Measurements from ENCODE around the gene RGS6.

RGS6 gene

DNA sequence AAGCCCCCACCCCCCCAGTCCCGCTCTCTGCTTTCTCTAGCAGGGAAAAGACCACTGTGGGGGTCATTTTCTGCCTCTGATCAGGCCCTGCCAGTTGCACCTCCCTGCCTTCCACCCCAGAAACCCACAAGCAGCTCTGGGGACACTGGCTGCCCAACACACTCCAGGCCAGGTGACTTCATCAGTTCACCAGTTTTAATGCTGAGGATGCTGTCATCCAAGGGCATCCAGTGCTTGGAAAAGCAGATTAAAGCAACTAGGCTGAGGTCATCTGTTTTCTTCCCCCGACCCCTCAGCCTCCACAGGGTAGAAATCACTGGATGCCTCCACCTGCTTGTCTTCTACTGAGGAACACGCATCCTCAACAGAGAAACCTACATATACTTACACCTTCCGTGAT, 679.3 kb downstream of the RGS6 start:
- no peak overlapping the region for H3K4me3 ChIP-seq (replicated peaks in 1 of 2; ENCODE audit: low read depth in 2 of 2, low read length in 2 of 2)
- TF ChIP-seq, protein P1, sequence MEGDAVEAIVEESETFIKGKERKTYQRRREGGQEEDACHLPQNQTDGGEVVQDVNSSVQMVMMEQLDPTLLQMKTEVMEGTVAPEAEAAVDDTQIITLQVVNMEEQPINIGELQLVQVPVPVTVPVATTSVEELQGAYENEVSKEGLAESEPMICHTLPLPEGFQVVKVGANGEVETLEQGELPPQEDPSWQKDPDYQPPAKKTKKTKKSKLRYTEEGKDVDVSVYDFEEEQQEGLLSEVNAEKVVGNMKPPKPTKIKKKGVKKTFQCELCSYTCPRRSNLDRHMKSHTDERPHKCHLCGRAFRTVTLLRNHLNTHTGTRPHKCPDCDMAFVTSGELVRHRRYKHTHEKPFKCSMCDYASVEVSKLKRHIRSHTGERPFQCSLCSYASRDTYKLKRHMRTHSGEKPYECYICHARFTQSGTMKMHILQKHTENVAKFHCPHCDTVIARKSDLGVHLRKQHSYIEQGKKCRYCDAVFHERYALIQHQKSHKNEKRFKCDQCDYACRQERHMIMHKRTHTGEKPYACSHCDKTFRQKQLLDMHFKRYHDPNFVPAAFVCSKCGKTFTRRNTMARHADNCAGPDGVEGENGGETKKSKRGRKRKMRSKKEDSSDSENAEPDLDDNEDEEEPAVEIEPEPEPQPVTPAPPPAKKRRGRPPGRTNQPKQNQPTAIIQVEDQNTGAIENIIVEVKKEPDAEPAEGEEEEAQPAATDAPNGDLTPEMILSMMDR (IDR thresholded peaks at IDR 0.05; ENCODE audit: low read depth, low read length) = no peak
- no peak for DNase-seq (ENCODE audit: low read depth in 2 of 2)

DNA sequence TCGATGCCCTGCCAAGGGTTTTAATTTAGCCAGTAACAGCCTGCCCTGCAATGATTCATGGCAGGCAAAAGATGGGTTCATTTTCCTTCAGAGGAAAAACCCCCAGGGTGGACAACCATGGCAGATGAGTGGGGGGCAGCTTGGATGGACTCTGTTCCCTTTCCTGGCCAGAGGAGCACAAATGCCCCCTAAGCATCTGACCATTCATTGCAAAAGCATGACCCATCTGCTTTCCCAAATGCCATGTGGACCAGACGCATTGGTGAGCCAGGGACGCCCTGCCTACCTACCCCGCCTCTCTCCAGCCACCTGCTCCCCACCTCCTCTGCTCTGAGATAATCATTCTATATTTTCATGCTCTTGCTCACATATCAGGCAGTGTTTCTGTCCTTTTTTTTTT, 679.8 kb downstream of the RGS6 start:
- no peak overlapping the region for H3K4me3 ChIP-seq (replicated peaks in 1 of 2; ENCODE audit: low read depth in 2 of 2, low read length in 2 of 2)
- TF ChIP-seq, protein P1 (IDR thresholded peaks at IDR 0.05; ENCODE audit: low read depth, low read length) = no peak
- no peak for DNase-seq (ENCODE audit: low read depth in 2 of 2)

DNA sequence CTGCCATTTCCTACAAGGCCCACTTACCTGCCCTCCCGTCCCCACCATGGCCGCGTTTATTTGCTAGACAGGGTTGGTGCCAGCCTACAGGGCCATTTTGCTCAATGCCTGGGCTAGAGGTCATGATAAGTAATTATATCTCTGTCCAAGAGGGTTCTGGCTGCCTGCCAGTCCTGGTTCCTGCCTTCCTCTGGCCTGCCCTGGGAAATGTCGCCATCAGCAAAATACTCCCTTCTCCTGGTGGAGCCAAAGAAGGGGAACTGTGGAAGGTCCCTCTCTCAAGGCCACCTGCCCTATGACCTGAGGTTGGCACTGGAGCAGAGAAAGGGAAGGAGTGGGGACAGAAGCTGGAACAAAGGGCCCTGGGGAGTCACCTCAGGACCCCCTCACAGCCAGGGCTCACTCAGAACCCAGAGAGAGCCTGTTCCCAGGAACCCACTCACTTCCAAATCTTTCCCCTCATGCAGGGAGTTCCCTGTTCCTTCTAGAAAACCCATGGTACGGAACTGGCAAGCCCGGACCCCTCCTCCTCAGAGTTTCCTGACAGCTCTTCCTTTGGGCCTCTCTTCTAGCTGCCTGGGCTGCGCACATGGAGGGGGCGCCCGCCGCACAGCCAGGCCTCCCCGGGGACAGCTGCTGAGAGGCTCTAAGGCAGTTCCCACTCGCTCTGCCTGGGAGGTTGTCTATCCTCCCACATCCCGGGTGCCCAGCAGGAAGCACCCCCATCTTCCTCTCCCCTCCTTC, 681.2 kb downstream of the RGS6 start:
- H3K4me3 ChIP-seq (replicated peaks in 1 of 2; ENCODE audit: low read depth in 2 of 2, low read length in 2 of 2) = no peak overlapping the region
- TF ChIP-seq, protein P1 (IDR thresholded peaks at IDR 0.05; ENCODE audit: low read depth, low read length) = no peak
- DNase-seq (ENCODE audit: low read depth in 2 of 2) = peak; percentile 19 to 57

DNA sequence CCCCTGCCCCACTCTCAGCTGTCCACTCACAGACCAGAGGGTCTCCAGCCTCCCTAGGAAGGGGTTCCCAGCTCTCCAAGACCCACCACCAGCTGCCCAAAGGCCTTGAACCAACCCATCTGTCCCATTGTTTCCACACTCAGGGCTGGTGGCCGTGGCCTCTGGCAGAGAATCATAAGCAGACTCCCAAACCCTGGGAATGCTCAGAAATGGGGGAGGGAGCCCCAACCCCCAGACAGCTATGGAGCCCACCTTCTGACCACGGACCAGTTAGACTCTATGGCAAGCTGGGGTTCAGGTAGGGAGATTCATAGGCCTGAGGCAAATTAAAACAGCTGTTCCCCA, 681.7 kb downstream of the RGS6 start:
- TF ChIP-seq, protein P1 (IDR thresholded peaks at IDR 0.05; ENCODE audit: low read depth, low read length) = no peak
- H3K4me3 ChIP-seq (replicated peaks in 1 of 2; ENCODE audit: low read depth in 2 of 2, low read length in 2 of 2) = no peak overlapping the region
- DNase-seq (ENCODE audit: low read depth in 2 of 2) = no peak

DNA sequence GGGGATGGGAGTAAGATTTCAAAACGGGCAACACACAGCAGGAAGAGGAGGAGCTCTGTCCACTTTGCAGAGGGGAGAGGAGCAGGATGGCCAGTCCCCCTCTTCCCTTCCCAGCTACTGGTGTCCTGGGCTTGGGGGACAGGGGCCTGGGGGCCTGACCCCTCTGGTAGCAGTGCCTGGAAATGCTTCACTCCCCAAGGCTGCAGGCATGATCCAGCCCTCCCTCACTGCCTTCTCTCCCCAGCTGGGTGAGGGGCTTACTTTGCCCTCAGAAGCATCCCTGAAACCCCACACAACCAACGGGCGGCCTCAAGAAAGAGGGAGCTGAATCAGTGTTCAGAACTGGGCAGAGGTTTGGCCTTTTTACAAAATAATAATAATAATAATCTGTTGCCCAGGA, 682.1 kb downstream of the RGS6 start:
- TF ChIP-seq, protein P1 (IDR thresholded peaks at IDR 0.05; ENCODE audit: low read depth, low read length) = no peak
- no peak overlapping the region for H3K4me3 ChIP-seq (replicated peaks in 1 of 2; ENCODE audit: low read depth in 2 of 2, low read length in 2 of 2)
- DNase-seq (ENCODE audit: low read depth in 2 of 2) = no peak

DNA sequence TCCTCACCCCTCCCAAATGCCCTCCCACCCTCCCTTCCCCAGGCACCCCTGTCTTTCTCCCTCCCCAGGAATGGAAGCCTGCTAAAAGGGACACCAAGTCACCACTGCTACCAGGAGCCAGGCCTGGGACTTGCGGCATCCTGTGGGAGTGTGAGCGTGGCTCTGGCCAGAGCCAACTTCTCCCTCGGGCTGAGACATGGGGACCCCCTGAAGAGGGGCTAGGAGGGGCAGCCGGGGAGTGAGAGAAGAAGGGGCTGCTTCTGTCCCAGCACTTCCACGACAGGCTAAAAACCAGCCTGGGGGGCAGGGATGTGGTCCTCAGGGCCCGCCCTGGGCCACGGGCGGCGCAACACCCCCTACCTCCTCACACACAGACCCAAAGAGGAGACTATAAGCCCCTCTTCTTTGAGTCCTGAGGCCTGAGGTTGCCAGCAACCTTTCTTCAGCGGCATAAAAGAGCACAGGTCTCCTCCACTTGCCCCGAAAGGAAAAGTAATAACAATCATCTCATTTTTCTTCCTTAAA, 682.7 kb downstream of the RGS6 start:
- H3K4me3 ChIP-seq (replicated peaks in 1 of 2; ENCODE audit: low read depth in 2 of 2, low read length in 2 of 2) = no peak overlapping the region
- no peak for DNase-seq (ENCODE audit: low read depth in 2 of 2)

More for the DNA sequence above, 682.7 kb downstream of the RGS6 start:
- TF ChIP-seq, protein P1 (IDR thresholded peaks at IDR 0.05; ENCODE audit: low read depth, low read length) = no peak
